Loucy (cell line): ENCODE data around the gene UGT1A6.

Experiments used
- H2AFZ ChIP-seq: fragments of 200-600 bp; sonication (generic); 2 replicates; pipeline ENCODE4 v1.6.0; 2016; ENCODE audit warnings: antibody characterized with exemption, mild to moderate bottlenecking, low read length, moderate library complexity
- H3F3A ChIP-seq: fragments of 200-600 bp; 2 replicates; pipeline ENCODE4 v1.6.0; 2016; ENCODE audit warnings: antibody characterized with exemption, low read depth, mild to moderate bottlenecking
- H3K27me3 ChIP-seq: fragments of 200-600 bp; sonication (generic); 2 replicates; pipeline ENCODE4 v1.6.1; 2014; ENCODE audit warnings: low read length, mild to moderate bottlenecking; ENCODE audit not compliant: insufficient read depth, poor library complexity, severe bottlenecking
- H3K36me3 ChIP-seq: fragments of 200-600 bp; sonication (generic); 2 replicates; pipeline ENCODE4 v1.6.1; 2016; ENCODE audit warnings: low read length; ENCODE audit not compliant: insufficient read depth
- H3K4me1 ChIP-seq: fragments of 200-600 bp; sonication (generic); 2 replicates; pipeline ENCODE4 v1.5.1; 2014; ENCODE audit warnings: low read length, mild to moderate bottlenecking; ENCODE audit not compliant: insufficient read depth, poor library complexity, severe bottlenecking
- H3K4me2 ChIP-seq: fragments of 200-600 bp; sonication (generic); 2 replicates; pipeline ENCODE4 v1.6.0; 2014; ENCODE audit warnings: antibody characterized with exemption, low read length, low read depth, mild to moderate bottlenecking; ENCODE audit not compliant: poor library complexity, severe bottlenecking
- H3K4me3 ChIP-seq: fragments of 200-600 bp; sonication (generic); 2 replicates; pipeline ENCODE4 v1.5.1; 2014; ENCODE audit warnings: low read length, mild to moderate bottlenecking, mixed read lengths; ENCODE audit not compliant: poor library complexity, severe bottlenecking
- H3K79me2 ChIP-seq: fragments of 200-600 bp; sonication (generic); 2 replicates; pipeline ENCODE4 v1.6.1; 2014; ENCODE audit warnings: low read length; ENCODE audit not compliant: insufficient read depth
- H3K9ac ChIP-seq: fragments of 200-600 bp; sonication (generic); 2 replicates; pipeline ENCODE4 v1.6.0; 2014; ENCODE audit warnings: mild to moderate bottlenecking, low read depth, low read length, moderate library complexity; ENCODE audit not compliant: poor library complexity, severe bottlenecking
- H3K9me2 ChIP-seq: fragments of 200-600 bp; sonication (generic); replicated peaks from 2 replicates; pipeline ENCODE4 v1.6.1; 2016; ENCODE audit warnings: low read depth, low read length, mixed read lengths
- H3K9me3 ChIP-seq: fragments of 200-600 bp; sonication (generic); 2 replicates; pipeline ENCODE4 v1.6.1; 2014; ENCODE audit warnings: mild to moderate bottlenecking, antibody characterized with exemption, low read length, low read depth; ENCODE audit not compliant: insufficient read depth
- H4K20me1 ChIP-seq: fragments of 200-600 bp; sonication (generic); 2 replicates; pipeline ENCODE4 v1.6.0; 2014; ENCODE audit warnings: antibody characterized with exemption, low read length, mild to moderate bottlenecking; ENCODE audit not compliant: insufficient read depth, poor library complexity, severe bottlenecking
- EZH2phosphoT487 ChIP-seq: fragments of 200-600 bp; IDR thresholded peaks from 2 replicates; pipeline ENCODE4 v1.6.1; 2018; ENCODE audit warnings: antibody characterized with exemption, mild to moderate bottlenecking, moderate library complexity, borderline replicate concordance
- TF ChIP-seq, protein P1 (sequence below): fragments of 200-600 bp; sonication (generic); conservative IDR thresholded peaks from 2 replicates; pipeline ENCODE4 v1.5.1; 2014; ENCODE audit warnings: mild to moderate bottlenecking, antibody characterized with exemption, low read length

Gene UGT1A6

GRCh38 chr2:233676046-233676445 lies 16.6 kb upstream of the UGT1A6 start:
- Histone ChIP-seq H3K36me3 (no peaks in the 10 kb centered on the region), H3K9me2 (no peaks in the 10 kb centered on the region), H3K9ac (no peak overlapping the region), H2AFZ (no peak overlapping the region), H3K79me2 (no peaks in the 10 kb centered on the region), H3K4me1 (no peaks in the 10 kb centered on the region), H3K9me3 (no peaks in the 10 kb centered on the region), H4K20me1 (no peaks in the 10 kb centered on the region), H3K27me3 (peaks cover 6% of the 10 kb centered on the region), H3K4me3 (no peak overlapping the region), H3F3A (no peaks in the 10 kb centered on the region), H3K4me2 (no peak overlapping the region)
- no peak for TF ChIP-seq EZH2phosphoT487
- TF ChIP-seq, protein P1, sequence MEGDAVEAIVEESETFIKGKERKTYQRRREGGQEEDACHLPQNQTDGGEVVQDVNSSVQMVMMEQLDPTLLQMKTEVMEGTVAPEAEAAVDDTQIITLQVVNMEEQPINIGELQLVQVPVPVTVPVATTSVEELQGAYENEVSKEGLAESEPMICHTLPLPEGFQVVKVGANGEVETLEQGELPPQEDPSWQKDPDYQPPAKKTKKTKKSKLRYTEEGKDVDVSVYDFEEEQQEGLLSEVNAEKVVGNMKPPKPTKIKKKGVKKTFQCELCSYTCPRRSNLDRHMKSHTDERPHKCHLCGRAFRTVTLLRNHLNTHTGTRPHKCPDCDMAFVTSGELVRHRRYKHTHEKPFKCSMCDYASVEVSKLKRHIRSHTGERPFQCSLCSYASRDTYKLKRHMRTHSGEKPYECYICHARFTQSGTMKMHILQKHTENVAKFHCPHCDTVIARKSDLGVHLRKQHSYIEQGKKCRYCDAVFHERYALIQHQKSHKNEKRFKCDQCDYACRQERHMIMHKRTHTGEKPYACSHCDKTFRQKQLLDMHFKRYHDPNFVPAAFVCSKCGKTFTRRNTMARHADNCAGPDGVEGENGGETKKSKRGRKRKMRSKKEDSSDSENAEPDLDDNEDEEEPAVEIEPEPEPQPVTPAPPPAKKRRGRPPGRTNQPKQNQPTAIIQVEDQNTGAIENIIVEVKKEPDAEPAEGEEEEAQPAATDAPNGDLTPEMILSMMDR: no peak

GRCh38 chr2:233679196-233679595 lies 13.5 kb upstream of the UGT1A6 start:
- H2AFZ ChIP-seq: no peak overlapping the region
- H3K9me2 ChIP-seq: no peaks in the 10 kb centered on the region
- TF ChIP-seq EZH2phosphoT487: no peak
- TF ChIP-seq, protein P1: no peak
- H3K79me2 ChIP-seq: no peaks in the 10 kb centered on the region
- H3F3A ChIP-seq: no peaks in the 10 kb centered on the region
- H3K36me3 ChIP-seq: no peaks in the 10 kb centered on the region
- H3K4me2 ChIP-seq: no peak overlapping the region
- H3K9me3 ChIP-seq: no peaks in the 10 kb centered on the region
- H3K27me3 ChIP-seq: peaks cover 6% of the 10 kb centered on the region
- no peak overlapping the region for H3K4me3 ChIP-seq
- no peak overlapping the region for H3K9ac ChIP-seq
- H4K20me1 ChIP-seq: no peaks in the 10 kb centered on the region
- H3K4me1 ChIP-seq: no peaks in the 10 kb centered on the region

- Histone ChIP-seq H3K4me2 (no peak overlapping the region), H3K4me1 (no peaks in the 10 kb centered on the region), H3F3A (no peaks in the 10 kb centered on the region), H3K9ac (no peak overlapping the region), H3K4me3 (no peak overlapping the region), H4K20me1 (no peaks in the 10 kb centered on the region), H3K9me3 (no peaks in the 10 kb centered on the region), H3K9me2 (no peaks in the 10 kb centered on the region), H2AFZ (no peak overlapping the region), H3K79me2 (no peaks in the 10 kb centered on the region), H3K36me3 (no peaks in the 10 kb centered on the region), H3K27me3 (peaks cover 6% of the 10 kb centered on the region)
- TF ChIP-seq, protein P1: no peak
- TF ChIP-seq EZH2phosphoT487: no peak
Measured at GRCh38 chr2:233680361-233681045, 12.2 kb upstream of the UGT1A6 start.
